A673 (cell line): ENCODE results near the gene CDADC1.

Experiments used
- CTCF ChIP-seq: fragments of 300-800, 200-600 bp; sonication (generic); conservative IDR thresholded peaks from 2 replicates; pipeline ENCODE4 v1.5.1; 2017; ENCODE audit warnings: low read depth, mild to moderate bottlenecking, antibody characterized with exemption, low read length, moderate library complexity, mixed read lengths
- EZH2 ChIP-seq: fragments of 200-600 bp; sonication (generic); IDR thresholded peaks from 2 replicates; pipeline ENCODE4 v1.6.1; 2017; ENCODE audit warnings: borderline replicate concordance, low read depth, mild to moderate bottlenecking, mixed read lengths, antibody characterized with exemption, low read length; ENCODE audit not compliant: poor library complexity, severe bottlenecking

DNA sequence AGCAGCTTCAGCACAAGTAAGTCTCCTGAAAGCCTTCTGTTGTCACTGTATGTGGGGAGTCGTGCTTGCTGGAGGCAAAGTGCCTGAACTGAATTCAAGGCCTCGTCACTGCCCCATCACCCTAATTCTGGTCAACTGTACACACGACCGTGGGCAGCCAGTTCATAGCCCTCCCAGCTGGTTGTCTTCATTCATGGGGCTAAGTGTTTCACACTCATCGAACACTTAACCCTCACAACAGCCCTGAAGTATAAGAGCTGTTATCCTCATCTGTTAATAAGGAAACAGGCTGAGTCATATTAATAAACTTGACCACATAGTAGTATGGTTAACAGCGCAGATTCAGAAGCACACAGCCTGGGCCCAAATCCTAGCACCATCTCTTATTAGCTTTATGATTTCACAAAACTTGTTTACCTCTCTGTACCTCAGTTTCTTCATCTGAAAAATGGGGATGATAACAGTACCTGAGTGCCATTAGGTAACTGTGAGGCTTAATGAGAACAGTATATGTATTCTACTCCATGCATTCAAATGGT lies 66.7 kb downstream of the CDADC1 start:
- TF ChIP-seq CTCF (no peak), EZH2 (no peak)
